Measurements from ENCODE around the gene NAA35.
A peak's percentile ranks its signal among the peaks of the same experiment; 100 is the strongest.
"Not testable (repeated sequence)": the region's sequence is repeated elsewhere in the genome, so short reads cannot be mapped to it uniquely, and the experiment has no call there.

NAA35 gene

GRCh38 chr9:85943757-85944430, 2.9 kb downstream of the NAA35 start:
- no peak for DNase-seq (ENCODE audit: low read depth, low spot score)

- DNase-seq (ENCODE audit: low read depth, low spot score) = no peak
Observed at GRCh38 chr9:85944672-85945071, 3.7 kb downstream of the NAA35 start.

GRCh38 chr9:85949586-85950335, 8.8 kb downstream of the NAA35 start:
- no peak for DNase-seq (ENCODE audit: low read depth, low spot score)

GRCh38 chr9:85959955-85960354, 19.0 kb downstream of the NAA35 start:
- no peak for DNase-seq (ENCODE audit: low read depth, low spot score)

GRCh38 chr9:85960688-85961093, 19.7 kb downstream of the NAA35 start:
- peak; percentile 41 for DNase-seq (ENCODE audit: low read depth, low spot score)

GRCh38 chr9:85964526-85964925, 23.6 kb downstream of the NAA35 start:
- no peak for DNase-seq (ENCODE audit: low read depth, low spot score)

GRCh38 chr9:85964949-85965348, 24.0 kb downstream of the NAA35 start:
- DNase-seq (ENCODE audit: low read depth, low spot score) = no peak

- no peak for DNase-seq (ENCODE audit: low read depth, low spot score)
Observed at GRCh38 chr9:85969727-85970126, 28.8 kb downstream of the NAA35 start.

GRCh38 chr9:85971731-85972130, 30.8 kb downstream of the NAA35 start:
- DNase-seq (ENCODE audit: low read depth, low spot score) = no peak

GRCh38 chr9:85973238-85973637, 32.3 kb downstream of the NAA35 start:
- no peak for DNase-seq (ENCODE audit: low read depth, low spot score)

GRCh38 chr9:85974055-85974547, 33.2 kb downstream of the NAA35 start:
- not testable (repeated sequence) for DNase-seq (ENCODE audit: low read depth, low spot score)

- no peak for DNase-seq (ENCODE audit: low read depth, low spot score)
Observed at GRCh38 chr9:85978496-85978895, 37.5 kb downstream of the NAA35 start.

GRCh38 chr9:85981369-85981768, 40.4 kb downstream of the NAA35 start:
- DNase-seq (ENCODE audit: low read depth, low spot score) = no peak

GRCh38 chr9:85984457-85984856, 43.5 kb downstream of the NAA35 start:
- DNase-seq (ENCODE audit: low read depth, low spot score) = no peak

- no peak for DNase-seq (ENCODE audit: low read depth, low spot score)
Observed at GRCh38 chr9:85987236-85987635, 46.3 kb downstream of the NAA35 start.

- DNase-seq (ENCODE audit: low read depth, low spot score) = no peak
Observed at GRCh38 chr9:85994191-85994590, 53.2 kb downstream of the NAA35 start.

- no peak for DNase-seq (ENCODE audit: low read depth, low spot score)
Observed at GRCh38 chr9:85995097-85995496, 54.2 kb downstream of the NAA35 start.

GRCh38 chr9:85995599-85995998, 54.7 kb downstream of the NAA35 start:
- DNase-seq (ENCODE audit: low read depth, low spot score) = no peak

GRCh38 chr9:86005253-86005775, 64.4 kb downstream of the NAA35 start:
- DNase-seq (ENCODE audit: low read depth, low spot score) = no peak

GRCh38 chr9:86009133-86009532, 68.2 kb downstream of the NAA35 start:
- no peak for DNase-seq (ENCODE audit: low read depth, low spot score)

- peak; percentile 19 for DNase-seq (ENCODE audit: low read depth, low spot score)
Observed at GRCh38 chr9:86020731-86021130, 79.8 kb downstream of the NAA35 start.

- DNase-seq (ENCODE audit: low read depth, low spot score) = no peak
Observed at GRCh38 chr9:86021166-86021565, 80.2 kb downstream of the NAA35 start.
